ENCODE results near the gene CFAP251. TPM values are rescaled to one million over a fixed set of nuclear protein-coding genes. Genes with fewer than 3 reads are reported as not detected.
"Not testable (repeated sequence)": the region's sequence is repeated elsewhere in the genome, so short reads cannot be mapped to it uniquely, and the experiment has no call there.

CFAP251 gene
- total RNA-seq, 1 experiment from 2014 or later: 5.5 TPM

DNA sequence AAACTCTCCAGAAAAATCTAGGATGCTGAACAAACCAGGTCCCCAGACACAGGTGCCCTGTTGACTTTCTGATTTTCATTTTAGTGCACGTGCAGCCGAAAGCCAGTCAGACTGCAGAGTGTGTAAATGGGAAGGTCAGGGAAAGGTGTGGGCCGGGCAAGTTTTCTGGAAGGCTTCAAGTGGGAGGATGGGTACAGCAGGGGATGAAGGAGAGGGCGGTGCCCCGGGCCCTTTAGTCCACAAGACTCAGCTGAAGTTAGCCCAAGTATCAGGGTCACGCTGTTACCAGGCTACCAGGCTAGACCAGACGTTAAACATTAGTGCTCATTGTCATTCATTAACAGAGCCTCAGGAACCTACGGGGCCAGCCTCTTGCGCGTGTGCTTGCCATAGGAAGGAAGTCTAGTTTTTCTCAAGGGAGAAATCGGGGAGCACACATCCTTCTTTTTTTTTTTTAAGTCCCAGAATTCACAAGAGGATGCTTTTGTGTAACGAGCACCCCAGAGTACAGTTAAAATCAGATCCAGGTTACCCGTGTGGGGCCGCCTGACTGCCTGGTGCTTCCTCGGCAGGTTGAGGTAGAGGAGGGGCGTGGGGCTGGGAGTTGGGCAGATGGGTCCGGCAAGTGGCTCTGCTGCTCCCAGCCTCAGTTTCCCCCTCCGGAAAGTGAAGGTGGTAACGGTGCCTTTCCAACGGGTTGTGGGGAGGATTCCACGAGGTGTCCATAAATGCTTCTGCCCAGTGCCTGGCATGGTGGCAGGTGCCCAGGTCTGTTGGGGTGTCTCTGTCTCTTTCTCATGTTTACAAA is 122.4 kb downstream of the CFAP251 start:
- H3K27me3 ChIP-seq (replicated peaks; ENCODE audit: insufficient read depth, low read depth, low read length, poor library complexity): no peaks in the 10 kb centered on the region

DNA sequence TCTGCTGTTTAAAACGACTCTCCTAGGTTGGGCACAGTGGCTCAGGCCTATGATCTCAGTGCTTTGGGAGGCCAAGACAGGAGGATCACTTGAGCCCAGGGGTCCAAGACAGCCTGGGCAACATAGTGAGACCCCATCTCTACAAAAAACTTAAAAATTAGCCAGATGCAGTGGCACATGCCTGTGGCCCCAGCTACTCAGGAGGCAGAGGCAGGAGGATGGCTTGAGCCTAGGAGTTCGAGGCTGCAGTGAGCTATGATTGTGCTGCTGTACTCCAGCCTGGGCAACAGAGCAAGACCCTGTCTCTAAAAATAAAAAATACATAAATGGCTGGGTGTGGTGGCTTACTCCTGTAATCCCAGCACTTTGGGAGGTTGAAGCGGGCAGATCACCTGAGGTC is 123.1 kb downstream of the CFAP251 start:
- H3K27ac ChIP-seq (ENCODE audit: low read depth, low read length, poor library complexity, severe bottlenecking); H3K4me1 ChIP-seq (ENCODE audit: insufficient read depth, low read length, poor library complexity, severe bottlenecking); CTCF ChIA-PET; H3K27me3 ChIP-seq (replicated peaks; ENCODE audit: insufficient read depth, low read depth, low read length, poor library complexity); BruUV-seq (replicated peaks); H3K4me3 ChIP-seq (ENCODE audit: low read depth, low read length, poor library complexity, severe bottlenecking); H3K9me3 ChIP-seq (ENCODE audit: low read depth, low read length, poor library complexity, severe bottlenecking); intact Hi-C loops (cut with micrococcal nuclease; ENCODE audit: unreplicated experiment); DNase-seq (ENCODE audit: low spot score); POLR2A ChIA-PET (ENCODE audit: low non-redundant PET): not testable (repeated sequence)
- H3K36me3 ChIP-seq (ENCODE audit: insufficient read depth, low read length, poor library complexity, severe bottlenecking): peaks cover 44% of the 10 kb centered on the region

More for the DNA sequence above, 122.4 kb downstream of the CFAP251 start:
- no peak for TF ChIP-seq CTCF (conservative IDR thresholded peaks at IDR 0.05; ENCODE audit: low read depth, low read length)
- CTCF ChIA-PET: no interaction called here
- no peaks in the 10 kb centered on the region for H3K4me1 ChIP-seq (ENCODE audit: insufficient read depth, low read length, poor library complexity, severe bottlenecking)
- POLR2A ChIA-PET (ENCODE audit: low non-redundant PET): no interaction called here
- intact Hi-C loops (cut with micrococcal nuclease; ENCODE audit: unreplicated experiment): no loop called here
- H3K36me3 ChIP-seq (ENCODE audit: insufficient read depth, low read length, poor library complexity, severe bottlenecking): peaks cover 42% of the 10 kb centered on the region
- BruUV-seq (replicated peaks): no TSS peak
- H3K4me3 ChIP-seq (ENCODE audit: low read depth, low read length, poor library complexity, severe bottlenecking): no peak overlapping the region
- no peaks in the 10 kb centered on the region for H3K9me3 ChIP-seq (ENCODE audit: low read depth, low read length, poor library complexity, severe bottlenecking)
- no peak for DNase-seq (ENCODE audit: low spot score)
- no peak overlapping the region for H3K27ac ChIP-seq (ENCODE audit: low read depth, low read length, poor library complexity, severe bottlenecking)

DNA sequence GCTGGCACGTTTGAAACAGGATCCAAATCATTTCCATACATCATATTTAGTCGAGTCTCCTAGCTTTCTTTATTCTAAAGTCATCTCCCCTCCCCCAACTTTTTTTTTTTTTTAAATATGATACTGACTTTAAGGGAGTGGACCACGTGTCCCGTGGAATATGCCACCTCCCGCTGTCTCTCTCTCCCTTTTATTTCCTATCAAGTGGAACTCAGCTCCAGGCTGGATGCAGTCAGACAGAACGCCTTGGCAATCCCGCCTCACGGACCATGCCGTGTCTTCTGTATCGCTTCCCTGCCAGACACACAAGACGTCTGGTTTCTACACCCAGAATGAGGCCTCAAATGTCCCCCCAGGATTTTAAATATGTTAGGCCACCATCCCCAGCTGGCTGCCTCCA is 124.5 kb downstream of the CFAP251 start:
- intact Hi-C loops (cut with micrococcal nuclease; ENCODE audit: unreplicated experiment): no loop called here
- Histone ChIP-seq H3K4me3 (ENCODE audit: low read depth, low read length, poor library complexity, severe bottlenecking) (no peak overlapping the region), H3K27ac (ENCODE audit: low read depth, low read length, poor library complexity, severe bottlenecking) (no peak overlapping the region), H3K36me3 (ENCODE audit: insufficient read depth, low read length, poor library complexity, severe bottlenecking) (peaks cover 38% of the 10 kb centered on the region), H3K4me1 (ENCODE audit: insufficient read depth, low read length, poor library complexity, severe bottlenecking) (no peaks in the 10 kb centered on the region), H3K27me3 (replicated peaks; ENCODE audit: insufficient read depth, low read depth, low read length, poor library complexity) (no peaks in the 10 kb centered on the region), H3K9me3 (ENCODE audit: low read depth, low read length, poor library complexity, severe bottlenecking) (no peaks in the 10 kb centered on the region)
- CTCF ChIA-PET: interaction anchor here (0.6 kb wide), 1 partner anchor 83 kb away, joined by 4 read pairs; no protein-coding TSS in a partner anchor
- no peak for DNase-seq (ENCODE audit: low spot score)
- no TSS peak for BruUV-seq (replicated peaks)
- no peak for TF ChIP-seq EZH2 (IDR thresholded peaks at IDR 0.05; ENCODE audit: borderline replicate concordance, low read depth, low read length, poor library complexity, severe bottlenecking)
- TF ChIP-seq CTCF (conservative IDR thresholded peaks at IDR 0.05; ENCODE audit: low read depth, low read length): no peak
- POLR2A ChIA-PET (ENCODE audit: low non-redundant PET): no interaction called here

DNA sequence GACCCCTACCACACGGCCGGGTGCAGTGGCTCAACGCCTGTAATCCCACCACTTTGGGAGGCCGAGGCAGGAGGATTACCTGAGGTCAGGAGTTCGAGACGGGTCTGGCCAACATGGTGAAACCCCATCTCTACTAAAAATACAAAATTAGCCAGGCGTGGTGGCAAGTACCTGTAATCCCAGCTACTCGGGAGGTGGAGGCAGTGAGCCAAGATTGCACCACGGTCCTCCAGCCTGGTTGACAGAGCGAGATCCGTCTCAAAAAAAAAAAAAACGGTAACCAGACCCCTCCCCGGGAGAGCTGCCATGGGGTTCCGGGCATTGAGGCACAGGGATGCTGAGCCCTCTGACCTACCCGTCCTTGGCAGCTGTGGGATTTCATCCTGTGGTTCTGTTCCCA is 125.1 kb downstream of the CFAP251 start:
- H3K4me3 ChIP-seq (ENCODE audit: low read depth, low read length, poor library complexity, severe bottlenecking): no peak overlapping the region
- ChIA-PET POLR2A (ENCODE audit: low non-redundant PET) (interaction anchor here (0.6 to 0.7 kb wide), 2 partner anchors 370 to 493 kb away, joined by 3 to 9 read pairs; no protein-coding TSS in a partner anchor), CTCF (interaction anchor here (0.6 kb wide), 1 partner anchor 83 kb away, joined by 4 read pairs; no protein-coding TSS in a partner anchor)
- no peak for TF ChIP-seq CTCF (conservative IDR thresholded peaks at IDR 0.05; ENCODE audit: low read depth, low read length)
- no peak for TF ChIP-seq EZH2 (IDR thresholded peaks at IDR 0.05; ENCODE audit: borderline replicate concordance, low read depth, low read length, poor library complexity, severe bottlenecking)
- H3K36me3 ChIP-seq (ENCODE audit: insufficient read depth, low read length, poor library complexity, severe bottlenecking): peaks cover 37% of the 10 kb centered on the region
- H3K9me3 ChIP-seq (ENCODE audit: low read depth, low read length, poor library complexity, severe bottlenecking): no peaks in the 10 kb centered on the region
- H3K4me1 ChIP-seq (ENCODE audit: insufficient read depth, low read length, poor library complexity, severe bottlenecking): no peaks in the 10 kb centered on the region
- H3K27ac ChIP-seq (ENCODE audit: low read depth, low read length, poor library complexity, severe bottlenecking): no peak overlapping the region
- BruUV-seq (replicated peaks): no TSS peak
- no peak for DNase-seq (ENCODE audit: low spot score)
- intact Hi-C loops (cut with micrococcal nuclease; ENCODE audit: unreplicated experiment): no loop called here
- no peaks in the 10 kb centered on the region for H3K27me3 ChIP-seq (replicated peaks; ENCODE audit: insufficient read depth, low read depth, low read length, poor library complexity)
